Activated T-cell treated with anti-CD3 and anti-CD28 coated beads, Interleukin-2, amount 50 U/mL, for 72 hours (primary cell): ENCODE measurements around the gene GRIN2A. TPM values are rescaled to one million over a fixed set of nuclear protein-coding genes. Genes with fewer than 3 reads are reported as not detected.

Experiments
- ATAC-seq, 2 donors: fragments of 150-1000 bp; cut with Tn5 transposase; replicated peaks in 1 of 2; 2 replicates each; pipeline ENCODE4 v1.10.0; 2021; ENCODE audit warnings: moderate library complexity in 2 of 2, mild to moderate bottlenecking in 1 of 2
- DNase-seq, 2 donors: peaks; one replicate each; pipeline ENCODE4 v3.0.0; 2021 to 2022; ENCODE audit warnings: mixed read lengths in 1 of 2
- H3K27ac Mint-ChIP-seq: one replicate; pipeline ENCODE4 v1.8.0; 2022; ENCODE audit warnings: mild to moderate bottlenecking, moderate library complexity, mixed read lengths
- H3K27me3 Mint-ChIP-seq: one replicate; pipeline ENCODE4 v1.8.0; 2022; ENCODE audit warnings: low read depth, mixed read lengths
- H3K36me3 Mint-ChIP-seq, 2 donors: one replicate each; pipeline ENCODE4 v1.8.0; 2022; ENCODE audit warnings: mixed read lengths in 2 of 2, mild to moderate bottlenecking in 1 of 2; ENCODE audit not compliant: insufficient read depth in 2 of 2
- H3K4me1 Mint-ChIP-seq: one replicate; pipeline ENCODE4 v1.8.0; 2022; ENCODE audit warnings: low read depth, mixed read lengths
- H3K4me3 Mint-ChIP-seq, 2 donors: one replicate each; pipeline ENCODE4 v1.8.0; 2022; ENCODE audit warnings: mild to moderate bottlenecking in 2 of 2, mixed read lengths in 2 of 2, moderate library complexity in 2 of 2
- H3K9me3 Mint-ChIP-seq, 2 donors: one replicate each; pipeline ENCODE4 v1.8.0; 2022; ENCODE audit warnings: mixed read lengths in 2 of 2
- total RNA-seq, 2 donors: library from RNA; stranded (reverse); gene quantifications; one replicate each; pipeline ENCODE4 v1.2.3, GENCODE V29; 2022

The GRIN2A gene
- total RNA-seq, 2 donors from 2014 or later = not detected

DNA sequence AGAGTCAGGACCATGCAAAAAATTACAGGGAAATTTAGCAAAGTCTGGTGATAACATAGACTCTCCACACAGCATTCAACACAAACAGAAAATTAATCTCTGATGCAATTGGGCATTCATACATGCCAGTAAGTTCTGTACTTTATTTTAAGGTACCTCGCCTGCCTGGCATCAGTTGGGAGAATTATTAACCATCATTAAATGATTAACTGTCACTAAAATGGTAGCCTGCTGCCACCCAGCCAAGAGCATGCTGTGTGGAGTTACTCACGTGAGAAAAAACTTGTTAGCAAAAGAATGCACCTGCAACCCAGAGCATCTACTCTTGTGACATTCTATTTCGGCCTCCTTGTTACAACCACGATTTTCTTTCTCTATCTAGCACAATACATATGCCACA, 117.2 kb downstream of the GRIN2A start:
- H3K4me3 Mint-ChIP-seq = no peak overlapping the region
- DNase-seq (no peak), ATAC-seq (no peak)
- H3K9me3 Mint-ChIP-seq = no peaks in the 10 kb centered on the region
- H3K27me3 Mint-ChIP-seq = no peaks in the 10 kb centered on the region
- H3K27ac Mint-ChIP-seq = no peak overlapping the region
- H3K36me3 Mint-ChIP-seq = no peaks in the 10 kb centered on the region
- no peaks in the 10 kb centered on the region for H3K4me1 Mint-ChIP-seq

- no peaks in the 10 kb centered on the region for H3K4me1 Mint-ChIP-seq
- H3K27me3 Mint-ChIP-seq = no peaks in the 10 kb centered on the region
- no peak overlapping the region for H3K4me3 Mint-ChIP-seq
- H3K36me3 Mint-ChIP-seq = no peaks in the 10 kb centered on the region
- H3K9me3 Mint-ChIP-seq = peaks cover 0 to 2% of the 10 kb centered on the region in 2 donors
- DNase-seq = no peak
- no peak for ATAC-seq
- H3K27ac Mint-ChIP-seq = no peak overlapping the region
Measured at GRCh38 chr16:10048850-10049249, 133.4 kb downstream of the GRIN2A start.

DNA sequence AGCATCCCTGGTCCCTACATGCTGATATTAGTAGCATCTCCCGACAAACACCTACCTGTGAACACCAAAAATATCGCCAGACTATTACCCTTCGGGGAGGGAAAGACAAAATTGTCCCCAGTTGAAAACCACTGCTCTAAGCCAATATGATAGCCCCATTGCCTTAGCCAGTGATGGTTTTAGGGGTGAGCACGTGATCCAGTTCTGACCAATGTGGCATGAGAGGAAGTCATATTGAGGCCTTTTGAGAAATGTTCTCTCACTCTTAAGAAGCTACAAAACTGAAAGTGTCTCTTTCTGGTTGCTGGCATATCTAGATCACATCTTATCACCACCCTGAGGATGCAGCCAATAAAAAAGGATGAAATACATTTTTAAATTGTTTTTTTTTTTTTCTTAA, 136.3 kb downstream of the GRIN2A start:
- ATAC-seq = no peak
- Mint-ChIP-seq H3K4me1 (no peaks in the 10 kb centered on the region), H3K27me3 (no peaks in the 10 kb centered on the region), H3K27ac (no peak overlapping the region), H3K4me3 (no peak overlapping the region), H3K9me3 (peaks cover 0 to 2% of the 10 kb centered on the region in 2 donors), H3K36me3 (no peaks in the 10 kb centered on the region)
- DNase-seq = no peak

DNA sequence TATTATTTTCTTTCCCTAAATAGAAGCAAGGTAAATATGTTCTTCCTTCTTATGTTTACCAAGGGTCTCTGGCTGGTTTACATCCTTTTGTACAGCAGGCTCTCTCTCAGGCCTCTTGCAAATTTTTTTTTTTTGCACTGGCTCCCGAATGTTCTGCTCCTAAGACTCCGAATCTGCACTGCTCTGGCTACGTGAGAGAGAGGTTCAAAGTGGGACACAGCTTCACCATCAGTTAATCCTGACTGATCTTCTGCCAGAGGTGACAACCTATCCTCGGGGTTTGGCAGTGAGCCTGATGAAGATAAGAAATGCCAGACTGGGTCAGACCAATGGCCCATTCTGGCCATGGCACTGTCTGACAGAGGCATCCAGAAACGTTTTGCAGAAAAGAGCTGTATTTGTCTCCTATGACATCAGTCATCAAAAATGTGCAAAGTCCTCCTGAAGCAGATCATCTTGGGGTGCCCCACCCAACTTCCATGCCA, 136.9 kb downstream of the GRIN2A start:
- Mint-ChIP-seq H3K36me3 (no peaks in the 10 kb centered on the region), H3K4me3 (no peak overlapping the region), H3K27ac (no peak overlapping the region), H3K4me1 (no peaks in the 10 kb centered on the region), H3K9me3 (peaks cover 0 to 2% of the 10 kb centered on the region in 2 donors), H3K27me3 (no peaks in the 10 kb centered on the region)
- ATAC-seq (no peak), DNase-seq (no peak)

GRCh38 chr16:10040136-10041080, 141.8 kb downstream of the GRIN2A start:
- Mint-ChIP-seq H3K9me3 (peaks cover 0 to 2% of the 10 kb centered on the region in 2 donors), H3K27ac (no peak overlapping the region), H3K27me3 (no peaks in the 10 kb centered on the region), H3K4me3 (no peak overlapping the region), H3K36me3 (no peaks in the 10 kb centered on the region), H3K4me1 (no peaks in the 10 kb centered on the region)
- DNase-seq = no peak
- ATAC-seq = no peak

- Mint-ChIP-seq H3K27ac (no peak overlapping the region), H3K27me3 (no peaks in the 10 kb centered on the region), H3K4me3 (peak overlapping the region in 1 of 2 donors; percentile 48), H3K36me3 (no peaks in the 10 kb centered on the region), H3K4me1 (no peaks in the 10 kb centered on the region), H3K9me3 (peaks cover 0 to 2% of the 10 kb centered on the region in 2 donors)
- no peak for ATAC-seq
- no peak for DNase-seq
Measured at GRCh38 chr16:10039220-10040096, 142.8 kb downstream of the GRIN2A start.

- Mint-ChIP-seq H3K4me1 (no peaks in the 10 kb centered on the region), H3K36me3 (no peaks in the 10 kb centered on the region)
Measured at GRCh38 chr16:10037751-10038150, 144.5 kb downstream of the GRIN2A start.

DNA sequence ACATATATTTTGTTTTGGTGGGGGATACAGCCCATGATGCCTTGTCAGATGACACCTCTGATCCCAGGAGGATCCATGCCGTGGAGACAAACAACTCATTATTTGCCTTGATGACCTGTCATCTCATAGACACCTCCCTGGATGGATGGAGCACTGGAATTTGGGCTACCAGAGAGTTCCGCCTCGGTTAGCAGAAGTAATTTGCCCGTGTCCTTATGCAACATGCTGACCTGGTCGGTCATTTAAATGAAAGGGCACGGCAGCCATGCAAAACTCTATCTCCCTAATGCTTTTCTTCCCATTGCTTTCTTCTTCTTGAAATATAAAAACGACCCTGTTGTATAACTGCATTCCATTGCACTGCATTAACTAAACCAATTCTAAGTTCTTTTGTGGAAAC, 145.3 kb downstream of the GRIN2A start:
- no peak for ATAC-seq
- Mint-ChIP-seq H3K9me3 (no peaks in the 10 kb centered on the region), H3K4me3 (no peak overlapping the region), H3K36me3 (no peaks in the 10 kb centered on the region), H3K27ac (no peak overlapping the region), H3K4me1 (no peaks in the 10 kb centered on the region), H3K27me3 (no peaks in the 10 kb centered on the region)
- DNase-seq = no peak

More at GRCh38 chr16:10037751-10038150, 144.5 kb downstream of the GRIN2A start:
- H3K27ac Mint-ChIP-seq = no peak overlapping the region
- no peaks in the 10 kb centered on the region for H3K27me3 Mint-ChIP-seq
- DNase-seq (no peak), ATAC-seq (no peak)
- no peak overlapping the region for H3K4me3 Mint-ChIP-seq
- H3K9me3 Mint-ChIP-seq = no peaks in the 10 kb centered on the region

DNA sequence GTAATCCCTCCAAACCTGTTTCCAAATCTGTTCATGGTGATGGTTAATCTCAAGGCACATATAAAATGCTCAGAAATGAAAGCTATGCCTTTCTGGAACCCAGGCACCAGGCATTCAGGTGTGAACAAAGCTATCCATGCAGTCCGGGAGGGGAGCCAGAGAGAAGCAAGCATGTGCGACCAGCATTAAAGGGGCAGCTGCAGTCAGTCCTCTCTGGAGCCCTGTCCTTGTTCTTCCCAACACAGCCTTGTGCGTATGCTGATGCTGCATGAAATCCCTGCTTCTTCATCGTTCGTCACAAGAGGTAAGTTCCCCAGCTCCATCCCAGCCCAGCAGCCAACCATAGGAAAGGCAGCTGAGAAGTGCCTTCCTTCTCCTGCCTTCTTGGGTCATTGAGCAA, 148.7 kb downstream of the GRIN2A start:
- H3K27me3 Mint-ChIP-seq = no peaks in the 10 kb centered on the region
- ATAC-seq (no peak), DNase-seq (no peak)
- no peaks in the 10 kb centered on the region for H3K9me3 Mint-ChIP-seq
- H3K4me1 Mint-ChIP-seq = no peaks in the 10 kb centered on the region
- no peak overlapping the region for H3K4me3 Mint-ChIP-seq
- H3K27ac Mint-ChIP-seq = no peak overlapping the region
- H3K36me3 Mint-ChIP-seq = no peaks in the 10 kb centered on the region

- no peaks in the 10 kb centered on the region for H3K4me1 Mint-ChIP-seq
- H3K9me3 Mint-ChIP-seq = no peaks in the 10 kb centered on the region
- DNase-seq = no peak
- H3K36me3 Mint-ChIP-seq = no peaks in the 10 kb centered on the region
- H3K4me3 Mint-ChIP-seq = no peak overlapping the region
- no peak overlapping the region for H3K27ac Mint-ChIP-seq
- no peak for ATAC-seq
- H3K27me3 Mint-ChIP-seq = no peaks in the 10 kb centered on the region
Measured at GRCh38 chr16:10031955-10032354, 150.3 kb downstream of the GRIN2A start.

DNA sequence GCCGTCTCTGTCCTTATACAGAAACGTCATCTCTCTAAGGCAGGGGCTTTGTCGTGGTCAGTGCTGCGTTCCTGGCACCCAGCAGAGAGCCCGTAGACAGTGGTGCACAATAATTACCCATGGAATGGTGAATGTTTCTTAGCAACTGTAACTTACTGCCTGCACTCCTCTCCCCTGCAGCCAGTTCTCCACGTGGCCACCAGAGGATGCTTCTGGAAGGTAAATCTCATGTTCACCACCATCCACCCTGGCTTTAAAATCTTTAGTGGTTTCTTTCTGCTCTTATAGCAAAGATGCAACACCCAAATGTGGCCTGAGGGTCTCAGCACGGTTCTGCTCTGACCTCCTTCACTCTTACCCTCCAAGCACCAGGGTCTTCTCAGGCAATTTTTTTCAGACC, 150.8 kb downstream of the GRIN2A start:
- no peak for ATAC-seq

DNA sequence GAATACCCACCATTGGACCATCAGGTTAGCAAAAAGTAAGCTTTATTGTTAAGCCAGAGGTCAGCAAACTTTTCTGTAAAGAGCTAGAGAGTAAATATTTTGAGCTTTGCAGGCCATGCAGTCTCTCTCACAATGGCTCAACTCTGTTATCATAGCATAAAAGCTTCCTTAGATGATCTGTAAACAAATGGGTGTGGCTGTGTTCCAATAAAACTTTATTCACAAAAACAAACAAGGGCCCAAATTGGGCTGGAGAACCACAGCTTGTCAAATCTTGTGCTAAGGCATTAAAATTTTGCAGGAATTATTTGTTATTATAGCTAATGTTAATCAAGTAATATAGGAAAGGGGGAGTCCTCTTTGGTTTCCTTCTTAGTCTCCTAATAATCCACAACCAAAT, 153.6 kb downstream of the GRIN2A start:
- Mint-ChIP-seq H3K9me3 (no peaks in the 10 kb centered on the region), H3K27ac (no peak overlapping the region), H3K4me3 (no peak overlapping the region), H3K36me3 (no peaks in the 10 kb centered on the region), H3K27me3 (no peaks in the 10 kb centered on the region), H3K4me1 (no peaks in the 10 kb centered on the region)
- ATAC-seq (no peak), DNase-seq (no peak)

More for the DNA sequence above, 150.8 kb downstream of the GRIN2A start:
- DNase-seq = no peak
- H3K9me3 Mint-ChIP-seq = no peaks in the 10 kb centered on the region
- no peak overlapping the region for H3K4me3 Mint-ChIP-seq
- H3K27ac Mint-ChIP-seq = no peak overlapping the region
- H3K36me3 Mint-ChIP-seq = no peaks in the 10 kb centered on the region
- H3K4me1 Mint-ChIP-seq = no peaks in the 10 kb centered on the region
- no peaks in the 10 kb centered on the region for H3K27me3 Mint-ChIP-seq

- Mint-ChIP-seq H3K36me3 (no peaks in the 10 kb centered on the region), H3K9me3 (no peaks in the 10 kb centered on the region), H3K27me3 (no peaks in the 10 kb centered on the region), H3K4me3 (no peak overlapping the region), H3K4me1 (no peaks in the 10 kb centered on the region), H3K27ac (no peak overlapping the region)
- DNase-seq (no peak), ATAC-seq (no peak)
Measured at GRCh38 chr16:10027553-10027952, 154.7 kb downstream of the GRIN2A start.
